Cardiac muscle cell (in vitro differentiated cells and primary cell): ENCODE data around the gene ODAD3. TPM values are rescaled to one million over a fixed set of nuclear protein-coding genes. Genes with fewer than 3 reads are reported as not detected.
"Not testable (repeated sequence)": the region's sequence is repeated elsewhere in the genome, so short reads cannot be mapped to it uniquely, and the experiment has no call there.

Experiments
- DNase-seq, 2 donors: peaks; one replicate each; pipeline versions ENCODE4 v3.0.0 to v3.0.0-alpha.2; 2010 to 2017; ENCODE audit warnings: low read depth in 1 of 2, low spot score in 1 of 2
- H3K27ac ChIP-seq: fragments of 200-600 bp; sonication (generic); 2 replicates; pipeline ENCODE4 v1.5.1; 2016
- H3K27me3 ChIP-seq: fragments of 200-600 bp; sonication (generic); 2 replicates; pipeline ENCODE4 v1.6.0; 2016; ENCODE audit warnings: control low read depth
- H3K36me3 ChIP-seq: fragments of 200-600 bp; sonication (generic); 2 replicates; pipeline ENCODE4 v1.5.1; 2016; ENCODE audit warnings: control low read depth
- H3K4me1 ChIP-seq: fragments of 200-600 bp; sonication (generic); 2 replicates; pipeline ENCODE4 v1.8.1; 2017; ENCODE audit warnings: low read depth, mild to moderate bottlenecking, mixed run types
- H3K4me3 ChIP-seq: fragments of 200-600 bp; sonication (generic); 2 replicates; pipeline ENCODE4 v1.5.1; 2016; ENCODE audit warnings: mild to moderate bottlenecking
- H3K9me3 ChIP-seq: fragments of 200-600 bp; sonication (generic); 2 replicates; pipeline ENCODE4 v1.5.1; 2017; ENCODE audit warnings: low read depth, mild to moderate bottlenecking, control low read depth
- polyA plus RNA-seq: library from polyadenylated mRNA; unstranded; fragments of >200 nt; fragmentation: Nextera tagmentation; extraction: Ambion mirVana; gene quantifications from 2 replicates; pipeline ENCODE4 v1.2.1, GENCODE V29; 2016
- total RNA-seq: library from RNA; depleted of rRNA; stranded (reverse); fragments of >200 nt; gene quantifications from 2 replicates; pipeline ENCODE4 v1.2.3, GENCODE V29; 2016
- TF ChIP-seq, protein P1 (sequence below): IDR thresholded peaks from 2 replicates; pipeline ENCODE4 v1.5.1; 2012; ENCODE audit warnings: low read depth, mild to moderate bottlenecking, low read length

ODAD3 gene
- total and polyA plus RNA-seq, 2 experiments from 2014 or later, result 3.8 to 5.1 TPM

DNA sequence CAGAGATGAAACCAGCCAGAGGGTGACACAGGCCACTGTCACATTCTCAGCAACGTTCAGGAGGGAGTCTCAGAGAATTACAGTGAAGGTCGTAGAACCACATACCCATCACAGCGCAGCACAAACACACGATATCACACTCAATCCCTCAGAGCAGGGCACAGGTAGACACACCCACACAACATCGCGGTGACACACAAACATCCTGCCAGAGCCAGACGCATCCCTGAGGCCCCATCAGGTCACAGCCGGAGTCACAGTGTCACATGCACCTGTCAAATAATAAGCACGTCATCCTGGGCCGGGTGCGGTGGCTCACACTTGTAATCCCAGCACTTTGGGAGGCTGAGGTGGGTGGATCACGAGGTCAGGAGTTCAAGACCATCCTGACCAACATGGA lies 28.5 kb upstream of the ODAD3 start:
- no peak for DNase-seq

DNA sequence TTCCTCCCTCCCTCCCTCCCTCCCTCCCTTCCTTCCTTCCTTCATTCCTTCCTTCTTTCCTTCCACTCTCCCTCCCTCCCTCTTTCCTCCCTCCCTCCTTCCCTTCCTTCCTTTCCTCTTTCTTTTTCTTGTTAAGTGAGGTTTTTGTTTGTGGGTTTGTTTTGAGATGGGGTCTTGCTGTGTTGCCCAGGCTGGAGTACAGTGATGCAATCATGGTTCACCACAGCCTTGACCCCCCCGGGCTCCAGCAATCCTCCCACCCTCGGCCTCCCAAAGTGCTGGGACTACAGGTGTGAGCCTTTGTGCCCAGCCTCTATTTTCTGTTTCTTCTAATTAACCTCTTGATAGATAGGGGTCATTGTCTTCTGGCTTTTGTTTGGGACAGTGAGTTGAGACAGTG lies 26.5 kb upstream of the ODAD3 start:
- TF ChIP-seq, protein P1, sequence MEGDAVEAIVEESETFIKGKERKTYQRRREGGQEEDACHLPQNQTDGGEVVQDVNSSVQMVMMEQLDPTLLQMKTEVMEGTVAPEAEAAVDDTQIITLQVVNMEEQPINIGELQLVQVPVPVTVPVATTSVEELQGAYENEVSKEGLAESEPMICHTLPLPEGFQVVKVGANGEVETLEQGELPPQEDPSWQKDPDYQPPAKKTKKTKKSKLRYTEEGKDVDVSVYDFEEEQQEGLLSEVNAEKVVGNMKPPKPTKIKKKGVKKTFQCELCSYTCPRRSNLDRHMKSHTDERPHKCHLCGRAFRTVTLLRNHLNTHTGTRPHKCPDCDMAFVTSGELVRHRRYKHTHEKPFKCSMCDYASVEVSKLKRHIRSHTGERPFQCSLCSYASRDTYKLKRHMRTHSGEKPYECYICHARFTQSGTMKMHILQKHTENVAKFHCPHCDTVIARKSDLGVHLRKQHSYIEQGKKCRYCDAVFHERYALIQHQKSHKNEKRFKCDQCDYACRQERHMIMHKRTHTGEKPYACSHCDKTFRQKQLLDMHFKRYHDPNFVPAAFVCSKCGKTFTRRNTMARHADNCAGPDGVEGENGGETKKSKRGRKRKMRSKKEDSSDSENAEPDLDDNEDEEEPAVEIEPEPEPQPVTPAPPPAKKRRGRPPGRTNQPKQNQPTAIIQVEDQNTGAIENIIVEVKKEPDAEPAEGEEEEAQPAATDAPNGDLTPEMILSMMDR, result no peak
- Histone ChIP-seq H3K36me3 (no peaks in the 10 kb centered on the region), H3K4me3 (no peak overlapping the region), H3K4me1 (no peaks in the 10 kb centered on the region), H3K27ac (no peak overlapping the region), H3K27me3 (no peaks in the 10 kb centered on the region), H3K9me3 (no peaks in the 10 kb centered on the region)
- DNase-seq, result no peak

More for the DNA sequence above, 28.5 kb upstream of the ODAD3 start:
- Histone ChIP-seq H3K36me3 (no peaks in the 10 kb centered on the region), H3K4me3 (no peak overlapping the region), H3K27me3 (no peaks in the 10 kb centered on the region), H3K9me3 (no peaks in the 10 kb centered on the region), H3K4me1 (no peaks in the 10 kb centered on the region), H3K27ac (no peak overlapping the region)
- TF ChIP-seq, protein P1, result no peak

DNA sequence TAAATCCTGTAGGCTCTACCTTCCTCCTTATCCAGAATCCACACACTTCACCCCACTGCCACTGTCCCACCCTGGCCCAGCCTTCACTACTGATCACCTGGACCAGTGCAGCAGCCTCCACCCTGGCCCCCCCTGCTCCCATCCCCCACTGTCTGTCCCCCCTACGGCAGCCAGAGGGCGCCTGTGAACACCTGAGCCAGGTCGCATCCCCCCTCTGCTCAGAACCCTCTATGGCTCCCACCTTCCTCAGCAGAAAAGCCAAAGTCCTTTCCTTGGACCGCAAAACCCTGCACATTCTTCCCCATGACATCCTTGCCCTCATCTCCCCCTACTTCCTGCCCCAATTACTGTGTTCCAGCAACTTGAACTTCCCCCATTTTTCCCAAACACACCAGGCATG lies 25.3 kb upstream of the ODAD3 start:
- Histone ChIP-seq H3K9me3 (no peaks in the 10 kb centered on the region), H3K4me3 (no peak overlapping the region), H3K4me1 (no peaks in the 10 kb centered on the region), H3K27ac (no peak overlapping the region), H3K27me3 (no peaks in the 10 kb centered on the region), H3K36me3 (no peaks in the 10 kb centered on the region)
- TF ChIP-seq, protein P1, result peak; percentile 10
- no peak for DNase-seq

DNA sequence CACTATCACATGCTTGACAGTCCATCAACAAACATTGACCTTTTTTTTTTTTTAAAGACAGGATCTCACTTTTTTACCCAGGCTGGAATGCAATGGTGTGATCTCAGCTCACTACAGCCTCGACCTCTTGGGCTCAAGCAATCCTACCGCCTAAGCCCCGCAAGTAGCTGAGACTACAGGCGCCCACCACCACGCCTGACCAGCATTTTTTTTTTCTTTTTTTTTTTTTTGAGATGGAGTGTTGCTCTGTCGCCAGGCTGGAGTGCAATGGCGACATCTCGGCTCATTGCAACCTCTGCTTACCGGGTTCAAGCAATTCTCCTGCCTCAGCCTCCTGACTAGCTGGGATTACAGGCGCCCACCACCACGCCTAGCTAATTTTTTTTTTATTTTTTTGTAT lies 24.0 kb upstream of the ODAD3 start:
- DNase-seq, H3K27ac ChIP-seq, H3K4me3 ChIP-seq, H3K27me3 ChIP-seq, H3K36me3 ChIP-seq, H3K9me3 ChIP-seq, H3K4me1 ChIP-seq: not testable (repeated sequence)

DNA sequence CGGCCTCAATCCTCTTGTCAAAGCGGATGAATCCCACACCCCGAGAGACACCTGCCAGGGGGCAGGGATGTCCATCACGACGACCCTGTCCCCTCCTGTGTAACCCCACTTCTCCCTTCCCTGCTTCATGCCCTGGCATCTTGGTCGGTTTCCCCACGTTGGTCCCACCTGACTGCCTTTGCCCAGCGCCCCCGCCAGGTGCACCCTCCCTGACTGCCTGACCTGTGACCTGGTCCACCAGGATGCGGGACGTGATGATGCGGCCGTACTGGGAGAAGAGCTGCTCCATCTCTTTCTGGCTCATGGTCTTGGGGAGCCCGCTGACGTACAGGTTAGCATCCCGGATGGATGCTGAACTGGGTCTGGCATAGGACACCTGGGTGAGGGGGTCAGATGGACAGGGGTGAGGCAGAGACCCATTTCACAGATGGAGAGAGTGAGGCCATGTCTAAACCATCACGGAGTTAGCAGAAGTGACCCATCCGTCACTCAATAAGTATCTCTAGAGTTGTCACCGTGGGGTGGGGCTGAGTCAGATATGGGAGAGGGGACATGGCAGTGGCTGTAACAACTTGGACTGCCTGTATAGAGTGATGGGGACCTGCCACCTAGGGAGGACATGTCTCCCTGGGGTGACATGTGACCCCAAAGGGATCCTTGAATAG lies 23.4 kb upstream of the ODAD3 start:
- H3K4me3 ChIP-seq, result no peak overlapping the region
- TF ChIP-seq, protein P1, result no peak
- no peaks in the 10 kb centered on the region for H3K9me3 ChIP-seq
- H3K27ac ChIP-seq, result no peak overlapping the region
- H3K27me3 ChIP-seq, result no peaks in the 10 kb centered on the region
- no peaks in the 10 kb centered on the region for H3K4me1 ChIP-seq
- H3K36me3 ChIP-seq, result no peaks in the 10 kb centered on the region
- no peak for DNase-seq

DNA sequence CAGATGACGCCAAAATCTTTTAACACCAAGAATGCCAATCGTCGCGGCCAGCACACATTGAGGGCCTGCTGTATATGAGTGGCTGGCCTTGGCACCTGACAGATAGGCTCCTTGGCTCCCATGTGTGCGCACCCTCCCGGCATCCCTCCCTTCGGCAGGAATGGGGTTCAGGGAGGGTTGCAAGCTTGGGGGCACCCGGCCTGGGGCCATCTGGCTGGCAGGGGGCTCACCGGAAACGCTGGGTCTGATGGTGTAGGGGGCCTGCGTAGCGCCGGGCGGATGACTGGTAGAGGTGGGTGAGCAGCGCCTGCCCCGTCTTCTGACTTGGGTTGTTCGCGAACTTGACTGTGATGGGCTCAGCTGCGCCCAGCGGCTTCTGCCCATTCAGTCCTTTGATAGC lies 22.9 kb upstream of the ODAD3 start:
- H3K4me1 ChIP-seq, result no peaks in the 10 kb centered on the region
- no peak for DNase-seq
- H3K4me3 ChIP-seq, result no peak overlapping the region
- H3K9me3 ChIP-seq, result no peaks in the 10 kb centered on the region
- TF ChIP-seq, protein P1, result no peak
- no peaks in the 10 kb centered on the region for H3K36me3 ChIP-seq
- no peaks in the 10 kb centered on the region for H3K27me3 ChIP-seq
- H3K27ac ChIP-seq, result no peak overlapping the region
